Mesothelial cell of epicardium (in vitro differentiated cells): ENCODE measurements around the gene TM2D1. TPM values are rescaled to one million over a fixed set of nuclear protein-coding genes. Genes with fewer than 3 reads are reported as not detected.
"Not testable (repeated sequence)": the region's sequence is repeated elsewhere in the genome, so short reads cannot be mapped to it uniquely, and the experiment has no call there.

ENCODE experiments used
- DNase-seq, 2 experiments: peaks; one replicate each; pipeline ENCODE4 v3.0.0; 2021; ENCODE audit warnings: low spot score in 2 of 2; ENCODE audit not compliant: unreplicated experiment in 2 of 2
- H3K27ac Mint-ChIP-seq: 2 replicates; pipeline ENCODE4 v1.8.0; 2021; ENCODE audit warnings: mixed read lengths
- H3K27me3 Mint-ChIP-seq: 2 replicates; pipeline ENCODE4 v1.8.0; 2021; ENCODE audit warnings: low read depth, mixed read lengths
- H3K36me3 Mint-ChIP-seq: 2 replicates; pipeline ENCODE4 v1.8.0; 2021; ENCODE audit warnings: mixed read lengths
- H3K4me1 Mint-ChIP-seq: 2 replicates; pipeline ENCODE4 v1.8.0; 2021; ENCODE audit warnings: mixed read lengths
- H3K4me3 Mint-ChIP-seq: 2 replicates; pipeline ENCODE4 v1.8.0; 2021; ENCODE audit warnings: mild to moderate bottlenecking, moderate library complexity, mixed read lengths
- H3K9me3 Mint-ChIP-seq: 2 replicates; pipeline ENCODE4 v1.8.0; 2021; ENCODE audit warnings: mixed read lengths
- total RNA-seq: library from RNA; stranded (reverse); gene quantifications from 3 replicates; pipeline ENCODE4 v1.2.1, GENCODE V29; 2021
- TF ChIP-seq, protein P1 (sequence below): fragments of 200-600 bp; sonication (generic); IDR thresholded peaks from one replicate; pipeline ENCODE4 v1.5.0; 2021; ENCODE audit warnings: antibody characterized with exemption; ENCODE audit not compliant: unreplicated experiment

TM2D1 gene
- total RNA-seq, 1 donor from 2014 or later, result 55.5 TPM

- Mint-ChIP-seq H3K9me3 (no peaks in the 10 kb centered on the region), H3K4me1 (peaks cover 15% of the 10 kb centered on the region), H3K36me3 (peaks cover 25% of the 10 kb centered on the region), H3K4me3 (no peak overlapping the region), H3K27ac (peak overlapping the region; percentile 24), H3K27me3 (no peaks in the 10 kb centered on the region)
- TF ChIP-seq, protein P1, sequence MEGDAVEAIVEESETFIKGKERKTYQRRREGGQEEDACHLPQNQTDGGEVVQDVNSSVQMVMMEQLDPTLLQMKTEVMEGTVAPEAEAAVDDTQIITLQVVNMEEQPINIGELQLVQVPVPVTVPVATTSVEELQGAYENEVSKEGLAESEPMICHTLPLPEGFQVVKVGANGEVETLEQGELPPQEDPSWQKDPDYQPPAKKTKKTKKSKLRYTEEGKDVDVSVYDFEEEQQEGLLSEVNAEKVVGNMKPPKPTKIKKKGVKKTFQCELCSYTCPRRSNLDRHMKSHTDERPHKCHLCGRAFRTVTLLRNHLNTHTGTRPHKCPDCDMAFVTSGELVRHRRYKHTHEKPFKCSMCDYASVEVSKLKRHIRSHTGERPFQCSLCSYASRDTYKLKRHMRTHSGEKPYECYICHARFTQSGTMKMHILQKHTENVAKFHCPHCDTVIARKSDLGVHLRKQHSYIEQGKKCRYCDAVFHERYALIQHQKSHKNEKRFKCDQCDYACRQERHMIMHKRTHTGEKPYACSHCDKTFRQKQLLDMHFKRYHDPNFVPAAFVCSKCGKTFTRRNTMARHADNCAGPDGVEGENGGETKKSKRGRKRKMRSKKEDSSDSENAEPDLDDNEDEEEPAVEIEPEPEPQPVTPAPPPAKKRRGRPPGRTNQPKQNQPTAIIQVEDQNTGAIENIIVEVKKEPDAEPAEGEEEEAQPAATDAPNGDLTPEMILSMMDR, result no peak
- no peak for DNase-seq
These were observed 32.7 kb downstream of the TM2D1 start for GRCh38 chr1:61692155-61692800.

DNA sequence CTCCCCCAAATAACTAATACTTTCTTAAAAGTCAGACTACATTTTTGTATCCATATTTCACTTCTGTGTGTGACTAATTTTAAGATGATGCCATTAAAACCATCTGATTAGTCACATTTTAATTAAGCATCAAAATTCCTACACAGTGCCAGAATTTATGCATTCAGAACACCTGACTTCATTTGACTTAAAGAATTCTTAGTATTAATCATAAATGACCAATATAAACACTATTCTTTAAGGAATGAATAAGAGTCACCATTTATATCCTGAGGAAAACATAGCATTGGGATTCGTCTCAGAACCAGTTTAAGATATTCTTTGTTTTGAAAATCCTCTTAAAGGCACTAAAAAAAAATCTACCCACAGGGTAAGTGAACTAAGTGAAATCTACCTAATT, 37.0 kb downstream of the TM2D1 start:
- peaks cover 30% of the 10 kb centered on the region for H3K36me3 Mint-ChIP-seq
- H3K27me3 Mint-ChIP-seq, result no peaks in the 10 kb centered on the region
- peaks cover 3% of the 10 kb centered on the region for H3K4me1 Mint-ChIP-seq
- H3K27ac Mint-ChIP-seq, result no peak overlapping the region
- H3K9me3 Mint-ChIP-seq, result no peaks in the 10 kb centered on the region
- no peak overlapping the region for H3K4me3 Mint-ChIP-seq
- TF ChIP-seq, protein P1, result no peak
- no peak for DNase-seq

DNA sequence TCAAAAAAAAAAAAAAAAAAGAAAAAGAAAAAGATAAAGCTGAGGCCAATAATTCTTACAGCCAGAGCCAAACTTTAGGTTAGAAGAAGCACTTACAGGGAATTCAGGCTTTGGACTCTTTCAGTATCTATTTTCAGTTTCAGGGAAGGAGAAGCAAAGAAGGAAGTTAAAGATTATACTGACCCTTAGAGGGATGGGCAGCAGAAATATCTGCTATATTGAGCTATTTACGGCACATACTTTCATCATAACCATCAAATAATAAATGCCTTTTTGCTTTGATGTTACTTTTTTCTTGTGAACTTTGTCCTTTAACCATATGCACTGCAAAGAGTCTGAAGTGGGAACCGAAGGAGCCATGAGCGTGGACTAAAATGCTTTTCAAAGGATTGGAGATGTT, 42.0 kb downstream of the TM2D1 start:
- Mint-ChIP-seq H3K4me1 (peaks cover 10% of the 10 kb centered on the region), H3K4me3 (no peak overlapping the region)

GRCh38 chr1:61680500-61680899, 44.4 kb downstream of the TM2D1 start:
- no peak overlapping the region for H3K27ac Mint-ChIP-seq
- no peaks in the 10 kb centered on the region for H3K27me3 Mint-ChIP-seq
- H3K4me3 Mint-ChIP-seq, result no peak overlapping the region
- H3K9me3 Mint-ChIP-seq, result no peaks in the 10 kb centered on the region
- peaks cover 31% of the 10 kb centered on the region for H3K36me3 Mint-ChIP-seq
- DNase-seq, result no peak
- peaks cover 12% of the 10 kb centered on the region for H3K4me1 Mint-ChIP-seq
- TF ChIP-seq, protein P1, result no peak

More for the DNA sequence above, 42.0 kb downstream of the TM2D1 start:
- H3K36me3 Mint-ChIP-seq, result peaks cover 39% of the 10 kb centered on the region
- DNase-seq, result no peak
- H3K9me3 Mint-ChIP-seq, result no peaks in the 10 kb centered on the region
- TF ChIP-seq, protein P1, result no peak
- no peaks in the 10 kb centered on the region for H3K27me3 Mint-ChIP-seq
- no peak overlapping the region for H3K27ac Mint-ChIP-seq

GRCh38 chr1:61676881-61677280, 48.1 kb downstream of the TM2D1 start:
- H3K4me3 Mint-ChIP-seq, H3K27ac Mint-ChIP-seq, DNase-seq, H3K9me3 Mint-ChIP-seq, H3K27me3 Mint-ChIP-seq: not testable (repeated sequence)
- Mint-ChIP-seq H3K4me1 (peaks cover 12% of the 10 kb centered on the region), H3K36me3 (peaks cover 15% of the 10 kb centered on the region)

DNA sequence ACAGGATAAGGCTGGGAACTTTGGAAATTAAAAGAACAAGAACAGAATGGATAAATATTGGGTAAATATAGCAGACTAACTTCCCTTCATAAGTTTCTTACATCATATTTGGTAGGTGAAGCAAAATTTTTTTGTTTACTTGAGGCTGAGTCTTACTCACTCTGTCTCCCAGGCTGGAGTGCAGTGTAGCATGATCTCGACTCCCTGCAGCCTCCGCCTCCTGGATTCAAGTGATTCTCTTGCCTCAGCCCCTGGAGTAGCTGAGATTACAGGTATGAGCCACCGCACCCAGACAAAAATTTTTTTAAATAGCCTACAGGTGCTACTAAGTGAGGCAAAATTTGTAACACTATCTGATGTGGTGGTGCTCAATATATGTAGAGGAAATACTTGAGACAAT, 50.7 kb downstream of the TM2D1 start:
- H3K9me3 Mint-ChIP-seq, result no peaks in the 10 kb centered on the region
- H3K4me1 Mint-ChIP-seq, result peaks cover 15% of the 10 kb centered on the region
- H3K36me3 Mint-ChIP-seq, result no peaks in the 10 kb centered on the region
- TF ChIP-seq, protein P1, result no peak
- DNase-seq, result no peak
- H3K27me3 Mint-ChIP-seq, result no peaks in the 10 kb centered on the region
- H3K4me3 Mint-ChIP-seq, result no peak overlapping the region
- H3K27ac Mint-ChIP-seq, result no peak overlapping the region
